C1 segment of cervical spinal cord (tissue), 14 donors: ENCODE measurements around the gene ROBO3.

ENCODE experiments used
- DNase-seq, 14 donors: peaks; one replicate each; lab custom pipeline; 2025; lab: John Stamatoyannopoulos, UW

ROBO3 gene

GRCh38 chr11:124892750-124893454 lies 27.7 kb downstream of the ROBO3 start:
- DNase-seq, result peak in 1 of 14 donors; percentile 4

- no peak for DNase-seq
Observed at GRCh38 chr11:124893781-124894401, 28.7 kb downstream of the ROBO3 start.

- no peak for DNase-seq
Observed at GRCh38 chr11:124894606-124895430, 29.6 kb downstream of the ROBO3 start.

- DNase-seq, result no peak
Observed at GRCh38 chr11:124895471-124895971, 30.3 kb downstream of the ROBO3 start.

GRCh38 chr11:124896071-124896750 lies 31.0 kb downstream of the ROBO3 start:
- DNase-seq, result no peak

GRCh38 chr11:124896821-124897391 lies 31.7 kb downstream of the ROBO3 start:
- DNase-seq, result no peak

GRCh38 chr11:124897674-124898262 lies 32.5 kb downstream of the ROBO3 start, which contains the start of gene ROBO4:
Gene ROBO4, minus strand, starts transcription at chr11:124897865. Its CDS starts 70 bp downstream, at chr11:124897795.
- DNase-seq, result no peak

- no peak for DNase-seq
Observed at GRCh38 chr11:124898263-124898680, 33.0 kb downstream of the ROBO3 start.

GRCh38 chr11:124898711-124899110 lies 33.5 kb downstream of the ROBO3 start:
- DNase-seq, result peak in 9 of 14 donors; percentile 17 to 71 (median 43)

GRCh38 chr11:124899383-124900145 lies 34.3 kb downstream of the ROBO3 start:
- no peak for DNase-seq

- DNase-seq, result peak in 1 of 14 donors; percentile 33
Observed at GRCh38 chr11:124900464-124900863, 35.2 kb downstream of the ROBO3 start.

- no peak for DNase-seq
Observed at GRCh38 chr11:124902616-124903015, 37.4 kb downstream of the ROBO3 start.

- DNase-seq, result no peak
Observed at GRCh38 chr11:124915541-124916369, 50.5 kb downstream of the ROBO3 start.

GRCh38 chr11:124916370-124916710 lies 51.1 kb downstream of the ROBO3 start:
- DNase-seq, result no peak

- peak in 12 of 14 donors; percentile 36 to 92 (median 66) for DNase-seq
Observed at GRCh38 chr11:124917115-124917637, 51.9 kb downstream of the ROBO3 start.

GRCh38 chr11:124918950-124919349 lies 53.7 kb downstream of the ROBO3 start, which contains the start of gene HEPN1:
Gene HEPN1, plus strand, starts transcription at chr11:124919250.
- DNase-seq, result no peak

- DNase-seq, result peak in 2 of 14 donors; percentile 25 to 37
Observed at GRCh38 chr11:124919898-124920297, 54.7 kb downstream of the ROBO3 start.

GRCh38 chr11:124920356-124920755 lies 55.1 kb downstream of the ROBO3 start:
- DNase-seq, result no peak
